Hepatocyte (in vitro differentiated cells): ENCODE measurements around the gene RNF151.

Experiments
- CTCF ChIP-seq: fragments of 200-600 bp; sonication (generic); IDR thresholded peaks from 2 replicates; pipeline ENCODE4 v1.5.1; 2016; ENCODE audit warnings: antibody characterized with exemption, mild to moderate bottlenecking; ENCODE audit not compliant: poor library complexity
- EZH2 ChIP-seq: fragments of 200-600 bp; sonication (generic); IDR thresholded peaks from 2 replicates; pipeline ENCODE4 v1.6.1; 2016; ENCODE audit warnings: antibody characterized with exemption, mild to moderate bottlenecking, borderline replicate concordance
- EZH2phosphoT487 ChIP-seq: fragments of 200-600 bp; sonication (generic); IDR thresholded peaks from one replicate; pipeline ENCODE4 v1.6.1; 2018; ENCODE audit warnings: antibody characterized with exemption, mild to moderate bottlenecking, low read depth, moderate library complexity; ENCODE audit not compliant: unreplicated experiment, severe bottlenecking

GRCh38 chr16:1991588-1991947 lies 24.9 kb downstream of the RNF151 start:
- TF ChIP-seq CTCF, result no peak
- TF ChIP-seq EZH2, result no peak
- no peak for TF ChIP-seq EZH2phosphoT487
